SK-N-SH treated with all-trans-retinoic acid at 6 μM for 48 hours (cell line): ENCODE results near the gene GRK5.

Experiments used
- ATAC-seq: fragments of 200-7000 bp; cut with Tn5 transposase; 3 replicates; pipeline ENCODE4 v1.9.1; 2020; ENCODE audit warnings: mild to moderate bottlenecking, moderate library complexity
- ARNTL ChIP-seq: fragments of 450-650 bp; formaldehyde crosslinking; IDR thresholded peaks from 2 replicates; pipeline ENCODE4 v1.5.0; 2020; ENCODE audit warnings: low read depth, mild to moderate bottlenecking, moderate library complexity, borderline replicate concordance
- BACH2 ChIP-seq: fragments of 250-450 bp; sonication (Bioruptor Pico); IDR thresholded peaks from 2 replicates; pipeline ENCODE4 v1.9.0; 2021; ENCODE audit warnings: mild to moderate bottlenecking, borderline replicate concordance
- CSDC2 ChIP-seq: fragments of 250-450 bp; sonication (Bioruptor Pico); IDR thresholded peaks from 2 replicates; pipeline ENCODE4 v1.5.0; 2020; ENCODE audit warnings: mild to moderate bottlenecking, moderate library complexity
- GLIS3 ChIP-seq: fragments of 250-450 bp; sonication (Bioruptor Pico); IDR thresholded peaks from 2 replicates; pipeline ENCODE4 v1.5.0; 2020; ENCODE audit warnings: mild to moderate bottlenecking, moderate library complexity
- ISL1 ChIP-seq: fragments of 250-450 bp; sonication (Bioruptor Pico); IDR thresholded peaks from 2 replicates; pipeline ENCODE4 v2.1.2; 2022; ENCODE audit warnings: mild to moderate bottlenecking, moderate library complexity
- OSR1 ChIP-seq: fragments of 250-450 bp; sonication (Bioruptor Pico); IDR thresholded peaks from 2 replicates; pipeline ENCODE4 v1.8.0; 2022; ENCODE audit warnings: moderate library complexity, mild to moderate bottlenecking, inconsistent platforms
- PPARA ChIP-seq: fragments of 250-450 bp; sonication (Bioruptor Pico); IDR thresholded peaks from 2 replicates; pipeline ENCODE4 v1.5.0; 2020; ENCODE audit warnings: mild to moderate bottlenecking, borderline replicate concordance
- RARB ChIP-seq: fragments of 250-450 bp; sonication (Bioruptor Pico); IDR thresholded peaks from 2 replicates; pipeline ENCODE4 v1.8.0; 2021; ENCODE audit warnings: mild to moderate bottlenecking, moderate library complexity
- SNAI2 ChIP-seq: fragments of 250-450 bp; sonication (Bioruptor Pico); IDR thresholded peaks from 2 replicates; pipeline ENCODE4 v1.5.0; 2020; ENCODE audit warnings: mild to moderate bottlenecking, moderate library complexity
- TCF4 ChIP-seq: fragments of 250-450 bp; sonication (Bioruptor Pico); IDR thresholded peaks from 2 replicates; pipeline ENCODE4 v1.8.0; 2021; ENCODE audit warnings: mild to moderate bottlenecking, moderate library complexity, borderline replicate concordance
- TOX ChIP-seq: fragments of 250-450 bp; sonication (Bioruptor Pico); IDR thresholded peaks from 2 replicates; pipeline ENCODE4 v1.8.0; 2021; ENCODE audit warnings: mild to moderate bottlenecking, moderate library complexity, borderline replicate concordance
- ZFP3 ChIP-seq: fragments of 250-450 bp; sonication (Bioruptor Pico); IDR thresholded peaks from 2 replicates; pipeline ENCODE4 v1.5.0; 2020; ENCODE audit warnings: mild to moderate bottlenecking, moderate library complexity
- ZFP30 ChIP-seq: fragments of 450-650 bp; formaldehyde crosslinking; IDR thresholded peaks from 2 replicates; pipeline ENCODE4 v1.5.0; 2022; ENCODE audit warnings: mild to moderate bottlenecking, moderate library complexity
- ZNF565 ChIP-seq: fragments of 450-650 bp; formaldehyde crosslinking; conservative IDR thresholded peaks from 2 replicates; pipeline ENCODE4 v1.5.0; 2020; ENCODE audit warnings: low read depth, mild to moderate bottlenecking, moderate library complexity
- ZNF70 ChIP-seq: fragments of 450-650 bp; formaldehyde crosslinking; IDR thresholded peaks from 2 replicates; pipeline ENCODE4 v1.5.0; 2020; ENCODE audit warnings: mild to moderate bottlenecking, moderate library complexity
- ZNF8 ChIP-seq: fragments of 450-650 bp; formaldehyde crosslinking; IDR thresholded peaks from 2 replicates; pipeline ENCODE4 v1.5.0; 2020; ENCODE audit warnings: mild to moderate bottlenecking, moderate library complexity
- TF ChIP-seq, protein P1 (sequence below): fragments of 250-450 bp; sonication (Bioruptor Pico); IDR thresholded peaks from 2 replicates; pipeline ENCODE4 v1.5.1; 2020; ENCODE audit warnings: low read depth, mild to moderate bottlenecking, moderate library complexity
- TF ChIP-seq, protein P2 (sequence below): fragments of 250-450 bp; sonication (Bioruptor Pico); IDR thresholded peaks from 2 replicates; pipeline ENCODE4 v1.8.0; 2021; ENCODE audit warnings: low read depth, mild to moderate bottlenecking, moderate library complexity, borderline replicate concordance
- TF ChIP-seq, protein P3 (sequence below): fragments of 250-450 bp; sonication (Bioruptor Pico); IDR thresholded peaks from 2 replicates; pipeline ENCODE4 v1.8.0; 2020; ENCODE audit warnings: mild to moderate bottlenecking, moderate library complexity, borderline replicate concordance
- TF ChIP-seq, protein P4 (sequence below): fragments of 250-450 bp; sonication (Bioruptor Pico); IDR thresholded peaks from 2 replicates; pipeline ENCODE4 v1.5.1; 2021; ENCODE audit warnings: mild to moderate bottlenecking, moderate library complexity
- TF ChIP-seq, protein P5 (sequence below): fragments of 250-450 bp; sonication (Bioruptor Pico); IDR thresholded peaks from 2 replicates; pipeline ENCODE4 v1.5.0; 2020; ENCODE audit warnings: mild to moderate bottlenecking, moderate library complexity

Gene GRK5

DNA sequence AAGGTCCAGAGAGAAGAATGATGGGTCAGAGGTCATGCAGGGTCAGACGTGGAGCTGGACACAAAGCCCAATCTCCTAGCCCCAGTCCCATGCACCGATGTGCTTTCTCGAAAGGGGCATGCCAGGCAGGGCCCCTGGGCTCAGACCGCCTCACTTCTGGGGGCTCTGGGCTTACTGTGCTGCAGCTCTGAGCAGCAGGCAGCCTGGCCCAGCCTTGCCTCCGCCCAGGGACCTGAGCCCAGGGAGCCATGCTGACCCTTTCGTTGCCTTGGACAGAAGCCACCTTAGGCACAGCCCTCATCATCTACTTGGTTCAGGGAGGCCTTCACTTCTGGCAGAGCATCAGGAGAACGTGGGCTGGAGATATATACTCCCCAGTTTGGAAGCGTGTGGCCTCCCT, 161.2 kb downstream of the GRK5 start:
- no peak for ATAC-seq
- no peak for TF ChIP-seq TOX
- TF ChIP-seq, protein P1, sequence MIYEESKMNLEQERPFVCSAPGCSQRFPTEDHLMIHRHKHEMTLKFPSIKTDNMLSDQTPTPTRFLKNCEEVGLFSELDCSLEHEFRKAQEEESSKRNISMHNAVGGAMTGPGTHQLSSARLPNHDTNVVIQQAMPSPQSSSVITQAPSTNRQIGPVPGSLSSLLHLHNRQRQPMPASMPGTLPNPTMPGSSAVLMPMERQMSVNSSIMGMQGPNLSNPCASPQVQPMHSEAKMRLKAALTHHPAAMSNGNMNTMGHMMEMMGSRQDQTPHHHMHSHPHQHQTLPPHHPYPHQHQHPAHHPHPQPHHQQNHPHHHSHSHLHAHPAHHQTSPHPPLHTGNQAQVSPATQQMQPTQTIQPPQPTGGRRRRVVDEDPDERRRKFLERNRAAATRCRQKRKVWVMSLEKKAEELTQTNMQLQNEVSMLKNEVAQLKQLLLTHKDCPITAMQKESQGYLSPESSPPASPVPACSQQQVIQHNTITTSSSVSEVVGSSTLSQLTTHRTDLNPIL: no peak
- TF ChIP-seq, protein P2, sequence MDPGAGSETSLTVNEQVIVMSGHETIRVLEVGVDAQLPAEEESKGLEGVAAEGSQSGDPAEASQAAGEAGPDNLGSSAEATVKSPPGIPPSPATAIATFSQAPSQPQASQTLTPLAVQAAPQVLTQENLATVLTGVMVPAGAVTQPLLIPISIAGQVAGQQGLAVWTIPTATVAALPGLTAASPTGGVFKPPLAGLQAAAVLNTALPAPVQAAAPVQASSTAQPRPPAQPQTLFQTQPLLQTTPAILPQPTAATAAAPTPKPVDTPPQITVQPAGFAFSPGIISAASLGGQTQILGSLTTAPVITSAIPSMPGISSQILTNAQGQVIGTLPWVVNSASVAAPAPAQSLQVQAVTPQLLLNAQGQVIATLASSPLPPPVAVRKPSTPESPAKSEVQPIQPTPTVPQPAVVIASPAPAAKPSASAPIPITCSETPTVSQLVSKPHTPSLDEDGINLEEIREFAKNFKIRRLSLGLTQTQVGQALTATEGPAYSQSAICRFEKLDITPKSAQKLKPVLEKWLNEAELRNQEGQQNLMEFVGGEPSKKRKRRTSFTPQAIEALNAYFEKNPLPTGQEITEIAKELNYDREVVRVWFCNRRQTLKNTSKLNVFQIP (CRISPR knock-in tag): no peak
- no peak for TF ChIP-seq GLIS3 (CRISPR knock-in tag)
- TF ChIP-seq, protein P3, sequence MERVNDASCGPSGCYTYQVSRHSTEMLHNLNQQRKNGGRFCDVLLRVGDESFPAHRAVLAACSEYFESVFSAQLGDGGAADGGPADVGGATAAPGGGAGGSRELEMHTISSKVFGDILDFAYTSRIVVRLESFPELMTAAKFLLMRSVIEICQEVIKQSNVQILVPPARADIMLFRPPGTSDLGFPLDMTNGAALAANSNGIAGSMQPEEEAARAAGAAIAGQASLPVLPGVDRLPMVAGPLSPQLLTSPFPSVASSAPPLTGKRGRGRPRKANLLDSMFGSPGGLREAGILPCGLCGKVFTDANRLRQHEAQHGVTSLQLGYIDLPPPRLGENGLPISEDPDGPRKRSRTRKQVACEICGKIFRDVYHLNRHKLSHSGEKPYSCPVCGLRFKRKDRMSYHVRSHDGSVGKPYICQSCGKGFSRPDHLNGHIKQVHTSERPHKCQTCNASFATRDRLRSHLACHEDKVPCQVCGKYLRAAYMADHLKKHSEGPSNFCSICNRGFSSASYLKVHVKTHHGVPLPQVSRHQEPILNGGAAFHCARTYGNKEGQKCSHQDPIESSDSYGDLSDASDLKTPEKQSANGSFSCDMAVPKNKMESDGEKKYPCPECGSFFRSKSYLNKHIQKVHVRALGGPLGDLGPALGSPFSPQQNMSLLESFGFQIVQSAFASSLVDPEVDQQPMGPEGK (CRISPR knock-in tag): no peak
- TF ChIP-seq ARNTL (CRISPR knock-in tag): no peak
- TF ChIP-seq, protein P4, sequence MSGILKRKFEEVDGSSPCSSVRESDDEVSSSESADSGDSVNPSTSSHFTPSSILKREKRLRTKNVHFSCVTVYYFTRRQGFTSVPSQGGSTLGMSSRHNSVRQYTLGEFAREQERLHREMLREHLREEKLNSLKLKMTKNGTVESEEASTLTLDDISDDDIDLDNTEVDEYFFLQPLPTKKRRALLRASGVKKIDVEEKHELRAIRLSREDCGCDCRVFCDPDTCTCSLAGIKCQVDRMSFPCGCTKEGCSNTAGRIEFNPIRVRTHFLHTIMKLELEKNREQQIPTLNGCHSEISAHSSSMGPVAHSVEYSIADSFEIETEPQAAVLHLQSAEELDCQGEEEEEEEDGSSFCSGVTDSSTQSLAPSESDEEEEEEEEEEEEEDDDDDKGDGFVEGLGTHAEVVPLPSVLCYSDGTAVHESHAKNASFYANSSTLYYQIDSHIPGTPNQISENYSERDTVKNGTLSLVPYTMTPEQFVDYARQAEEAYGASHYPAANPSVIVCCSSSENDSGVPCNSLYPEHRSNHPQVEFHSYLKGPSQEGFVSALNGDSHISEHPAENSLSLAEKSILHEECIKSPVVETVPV (CRISPR knock-in tag): no peak
- no peak for TF ChIP-seq ZFP30 (CRISPR knock-in tag)
- no peak for TF ChIP-seq PPARA (CRISPR knock-in tag)
- TF ChIP-seq CSDC2 (CRISPR knock-in tag): no peak
- no peak for TF ChIP-seq RARB (CRISPR knock-in tag)
- TF ChIP-seq, all 23 proteins: peak for 0

DNA sequence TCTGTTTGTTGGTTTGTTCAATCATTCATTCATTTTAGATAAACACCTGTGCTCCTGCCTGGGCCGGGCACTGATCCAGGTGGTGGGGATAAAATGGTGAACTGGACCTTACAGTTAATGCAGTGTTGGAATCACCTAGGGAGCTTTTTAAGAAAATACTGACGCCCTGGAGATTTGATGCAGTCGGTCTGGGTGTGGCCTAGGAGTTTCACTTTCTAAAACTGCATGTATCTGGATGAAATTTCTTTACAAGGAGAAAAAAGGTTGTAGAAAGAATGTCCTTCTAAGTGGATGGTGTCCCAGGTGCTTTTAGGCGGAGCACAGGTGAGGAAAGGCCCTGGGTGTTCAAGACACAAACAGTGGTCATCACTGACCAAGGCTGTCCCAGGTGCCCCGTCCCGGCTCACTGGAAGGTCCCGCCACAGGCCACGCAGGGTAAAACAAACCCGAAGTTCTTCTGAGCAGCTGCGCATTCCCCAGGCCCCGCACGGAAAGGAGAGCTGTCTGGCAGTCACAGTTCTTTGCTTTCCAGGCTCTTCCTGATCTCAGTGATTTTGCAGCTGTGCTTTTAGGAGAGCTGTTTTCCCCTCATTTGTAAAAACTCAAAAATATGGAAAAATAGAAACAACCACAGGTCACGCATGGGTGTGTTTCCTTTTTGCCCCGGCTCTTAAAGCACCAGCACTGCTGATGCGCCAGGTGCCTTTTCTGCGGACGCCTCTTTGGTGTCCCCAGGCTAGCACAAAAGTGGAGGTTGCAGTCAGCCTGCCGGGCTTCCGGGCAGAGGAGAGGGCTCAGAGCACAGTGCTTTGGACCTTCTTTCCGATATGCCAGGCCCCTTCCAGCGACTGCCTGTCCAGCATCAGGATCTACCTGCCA, 161.9 kb downstream of the GRK5 start:
- no peak for TF ChIP-seq ZNF70 (CRISPR knock-in tag)
- no peak for TF ChIP-seq ZNF565
- TF ChIP-seq ZFP3 (CRISPR knock-in tag): no peak
- no peak for TF ChIP-seq TOX
- no peak for TF ChIP-seq TCF4
- TF ChIP-seq, protein P5, sequence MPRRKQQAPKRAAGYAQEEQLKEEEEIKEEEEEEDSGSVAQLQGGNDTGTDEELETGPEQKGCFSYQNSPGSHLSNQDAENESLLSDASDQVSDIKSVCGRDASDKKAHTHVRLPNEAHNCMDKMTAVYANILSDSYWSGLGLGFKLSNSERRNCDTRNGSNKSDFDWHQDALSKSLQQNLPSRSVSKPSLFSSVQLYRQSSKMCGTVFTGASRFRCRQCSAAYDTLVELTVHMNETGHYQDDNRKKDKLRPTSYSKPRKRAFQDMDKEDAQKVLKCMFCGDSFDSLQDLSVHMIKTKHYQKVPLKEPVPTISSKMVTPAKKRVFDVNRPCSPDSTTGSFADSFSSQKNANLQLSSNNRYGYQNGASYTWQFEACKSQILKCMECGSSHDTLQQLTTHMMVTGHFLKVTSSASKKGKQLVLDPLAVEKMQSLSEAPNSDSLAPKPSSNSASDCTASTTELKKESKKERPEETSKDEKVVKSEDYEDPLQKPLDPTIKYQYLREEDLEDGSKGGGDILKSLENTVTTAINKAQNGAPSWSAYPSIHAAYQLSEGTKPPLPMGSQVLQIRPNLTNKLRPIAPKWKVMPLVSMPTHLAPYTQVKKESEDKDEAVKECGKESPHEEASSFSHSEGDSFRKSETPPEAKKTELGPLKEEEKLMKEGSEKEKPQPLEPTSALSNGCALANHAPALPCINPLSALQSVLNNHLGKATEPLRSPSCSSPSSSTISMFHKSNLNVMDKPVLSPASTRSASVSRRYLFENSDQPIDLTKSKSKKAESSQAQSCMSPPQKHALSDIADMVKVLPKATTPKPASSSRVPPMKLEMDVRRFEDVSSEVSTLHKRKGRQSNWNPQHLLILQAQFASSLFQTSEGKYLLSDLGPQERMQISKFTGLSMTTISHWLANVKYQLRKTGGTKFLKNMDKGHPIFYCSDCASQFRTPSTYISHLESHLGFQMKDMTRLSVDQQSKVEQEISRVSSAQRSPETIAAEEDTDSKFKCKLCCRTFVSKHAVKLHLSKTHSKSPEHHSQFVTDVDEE (CRISPR knock-in tag): no peak
- TF ChIP-seq BACH2 (CRISPR knock-in tag): no peak
- TF ChIP-seq, protein P4 (CRISPR knock-in tag): no peak
- no peak for TF ChIP-seq PPARA (CRISPR knock-in tag)
- no peak for TF ChIP-seq ZNF8
- TF ChIP-seq, protein P2 (CRISPR knock-in tag): no peak
- TF ChIP-seq ISL1: no peak
- TF ChIP-seq GLIS3 (CRISPR knock-in tag): no peak
- TF ChIP-seq OSR1 (CRISPR knock-in tag): no peak
- TF ChIP-seq SNAI2 (CRISPR knock-in tag): no peak
- TF ChIP-seq, protein P1: no peak
- TF ChIP-seq ZFP30 (CRISPR knock-in tag): no peak
- ATAC-seq: no peak
